LNCaP clone FGC (cell line): ENCODE measurements around the gene SLC24A3.

Source experiments
- DNase-seq: peaks from one replicate; pipeline ENCODE4 v3.0.0-alpha.2; 2011; ENCODE audit warnings: low read depth
- H3K4me3 ChIP-seq: 2 replicates; pipeline ENCODE4 v1.5.1; 2011; ENCODE audit warnings: mild to moderate bottlenecking, low read depth, low read length, control low read depth
- TF ChIP-seq, protein P1 (sequence below): IDR thresholded peaks from 2 replicates; pipeline ENCODE4 v1.5.1; 2012; ENCODE audit warnings: mild to moderate bottlenecking; ENCODE audit not compliant: control insufficient read depth, insufficient read depth; ENCODE audit errors: extremely low read depth

The SLC24A3 gene

DNA sequence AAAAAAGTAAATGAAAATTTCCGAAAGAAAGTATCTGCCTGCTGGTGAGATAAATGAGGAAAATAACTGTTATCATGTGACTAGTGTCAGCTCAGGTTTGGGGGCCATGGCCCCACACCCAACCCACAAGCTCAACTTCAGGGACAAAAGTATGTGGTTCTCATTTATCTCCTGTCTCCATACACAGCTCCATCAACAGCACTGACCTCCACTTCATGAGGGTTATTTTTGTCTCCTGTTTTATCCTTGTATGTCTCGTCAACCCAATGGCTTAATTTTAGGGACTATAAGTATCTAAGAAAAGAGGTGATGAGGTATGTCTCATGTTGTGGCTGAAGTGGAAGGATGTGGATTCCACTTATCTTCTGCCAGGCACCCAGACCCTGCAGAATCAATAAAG lies 274.0 kb downstream of the SLC24A3 start:
- DNase-seq = no peak
- H3K4me3 ChIP-seq = no peak overlapping the region

DNA sequence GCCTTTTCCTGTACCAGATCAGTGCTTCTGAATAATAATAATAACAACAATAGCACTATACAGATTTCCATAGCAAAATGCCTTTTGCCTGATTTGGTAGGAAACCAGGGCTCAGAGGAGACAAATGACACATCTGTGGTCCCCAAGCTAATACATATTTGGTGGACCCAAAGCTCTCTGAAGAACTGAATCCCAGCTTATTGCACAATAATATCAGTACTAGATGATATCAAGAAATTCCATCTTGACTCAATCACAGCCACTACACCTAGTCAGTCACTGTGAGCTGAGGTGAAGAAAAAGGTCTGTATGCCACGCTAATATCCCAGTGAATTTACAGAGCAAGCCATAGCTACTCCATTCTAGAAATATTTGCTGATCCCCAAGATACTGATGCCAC lies 275.0 kb downstream of the SLC24A3 start:
- no peak for DNase-seq
- TF ChIP-seq, protein P1, sequence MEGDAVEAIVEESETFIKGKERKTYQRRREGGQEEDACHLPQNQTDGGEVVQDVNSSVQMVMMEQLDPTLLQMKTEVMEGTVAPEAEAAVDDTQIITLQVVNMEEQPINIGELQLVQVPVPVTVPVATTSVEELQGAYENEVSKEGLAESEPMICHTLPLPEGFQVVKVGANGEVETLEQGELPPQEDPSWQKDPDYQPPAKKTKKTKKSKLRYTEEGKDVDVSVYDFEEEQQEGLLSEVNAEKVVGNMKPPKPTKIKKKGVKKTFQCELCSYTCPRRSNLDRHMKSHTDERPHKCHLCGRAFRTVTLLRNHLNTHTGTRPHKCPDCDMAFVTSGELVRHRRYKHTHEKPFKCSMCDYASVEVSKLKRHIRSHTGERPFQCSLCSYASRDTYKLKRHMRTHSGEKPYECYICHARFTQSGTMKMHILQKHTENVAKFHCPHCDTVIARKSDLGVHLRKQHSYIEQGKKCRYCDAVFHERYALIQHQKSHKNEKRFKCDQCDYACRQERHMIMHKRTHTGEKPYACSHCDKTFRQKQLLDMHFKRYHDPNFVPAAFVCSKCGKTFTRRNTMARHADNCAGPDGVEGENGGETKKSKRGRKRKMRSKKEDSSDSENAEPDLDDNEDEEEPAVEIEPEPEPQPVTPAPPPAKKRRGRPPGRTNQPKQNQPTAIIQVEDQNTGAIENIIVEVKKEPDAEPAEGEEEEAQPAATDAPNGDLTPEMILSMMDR = no peak

More for the DNA sequence above, 274.0 kb downstream of the SLC24A3 start:
- TF ChIP-seq, protein P1 = no peak

DNA sequence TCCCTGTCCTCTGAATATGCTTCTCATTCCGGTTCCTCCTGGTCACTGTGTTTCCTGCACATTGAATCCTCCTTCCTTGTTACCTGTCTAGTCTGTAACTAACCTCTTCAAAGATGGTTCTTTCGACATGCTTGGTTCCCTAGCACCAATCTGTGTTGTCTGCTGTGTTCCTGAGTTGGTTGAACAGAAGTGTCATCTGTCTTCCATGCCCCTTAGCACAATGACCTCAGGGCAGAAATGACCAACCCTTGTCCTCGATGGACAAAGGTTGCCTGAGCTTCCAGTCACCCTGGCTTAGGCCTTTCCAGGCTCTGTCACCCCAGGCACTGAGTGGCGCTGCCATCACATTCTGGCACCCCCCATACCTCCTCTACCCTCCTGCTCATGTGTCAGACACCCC lies 278.8 kb downstream of the SLC24A3 start:
- no peak overlapping the region for H3K4me3 ChIP-seq
- DNase-seq = no peak
- TF ChIP-seq, protein P1 = no peak

More for the DNA sequence above, 275.0 kb downstream of the SLC24A3 start:
- H3K4me3 ChIP-seq = no peak overlapping the region

DNA sequence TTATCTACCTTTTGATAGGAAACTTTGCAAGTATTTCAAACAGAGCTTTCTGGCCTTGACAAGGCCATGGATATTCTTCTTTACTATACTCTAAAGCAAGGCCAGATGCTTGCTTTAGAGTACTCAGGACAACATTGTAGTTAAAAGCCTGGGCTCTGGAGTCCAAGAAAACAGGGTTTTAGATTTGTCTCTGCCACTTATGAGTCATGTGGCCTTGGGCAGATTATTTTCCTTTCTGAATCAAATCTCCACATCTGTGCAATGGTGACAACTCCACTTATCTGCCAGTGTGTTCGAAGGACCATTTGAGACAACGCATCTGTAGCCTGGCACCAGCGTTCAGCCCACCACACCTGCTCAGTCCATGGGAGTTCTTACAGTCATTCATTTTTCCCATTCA lies 279.7 kb downstream of the SLC24A3 start:
- H3K4me3 ChIP-seq = no peak overlapping the region
- TF ChIP-seq, protein P1 = no peak
- no peak for DNase-seq

DNA sequence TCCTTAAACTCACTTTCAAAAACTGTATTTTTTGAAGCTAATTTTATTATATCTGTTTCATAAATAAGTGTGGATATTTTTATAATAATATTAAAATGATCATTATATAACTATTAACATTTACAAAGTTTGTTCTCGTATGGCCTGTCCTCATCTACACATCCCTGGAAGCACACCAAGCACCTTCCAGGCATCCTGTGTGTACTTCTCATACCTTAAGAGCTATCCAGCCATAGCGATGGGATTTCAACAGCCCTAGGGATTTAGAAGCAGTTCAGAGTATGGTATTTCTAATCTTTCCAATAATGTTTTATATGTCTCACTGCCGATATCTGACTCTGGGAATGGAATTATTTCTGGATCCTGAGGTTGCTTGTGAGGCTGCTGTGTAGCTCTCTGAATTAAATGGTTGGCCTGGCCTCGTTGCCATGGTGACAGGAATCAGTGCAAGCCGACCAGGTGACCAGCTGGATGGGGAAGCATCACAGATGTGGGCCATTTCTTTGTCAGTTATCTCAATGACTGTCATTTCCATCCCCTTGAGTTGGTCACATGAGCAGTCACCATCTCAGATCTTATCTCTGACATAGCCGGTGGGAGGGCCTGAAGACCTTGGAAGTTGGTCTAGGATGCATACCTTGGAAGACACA lies 280.4 kb downstream of the SLC24A3 start:
- TF ChIP-seq, protein P1 = no peak
- no peak for DNase-seq
- no peak overlapping the region for H3K4me3 ChIP-seq

DNA sequence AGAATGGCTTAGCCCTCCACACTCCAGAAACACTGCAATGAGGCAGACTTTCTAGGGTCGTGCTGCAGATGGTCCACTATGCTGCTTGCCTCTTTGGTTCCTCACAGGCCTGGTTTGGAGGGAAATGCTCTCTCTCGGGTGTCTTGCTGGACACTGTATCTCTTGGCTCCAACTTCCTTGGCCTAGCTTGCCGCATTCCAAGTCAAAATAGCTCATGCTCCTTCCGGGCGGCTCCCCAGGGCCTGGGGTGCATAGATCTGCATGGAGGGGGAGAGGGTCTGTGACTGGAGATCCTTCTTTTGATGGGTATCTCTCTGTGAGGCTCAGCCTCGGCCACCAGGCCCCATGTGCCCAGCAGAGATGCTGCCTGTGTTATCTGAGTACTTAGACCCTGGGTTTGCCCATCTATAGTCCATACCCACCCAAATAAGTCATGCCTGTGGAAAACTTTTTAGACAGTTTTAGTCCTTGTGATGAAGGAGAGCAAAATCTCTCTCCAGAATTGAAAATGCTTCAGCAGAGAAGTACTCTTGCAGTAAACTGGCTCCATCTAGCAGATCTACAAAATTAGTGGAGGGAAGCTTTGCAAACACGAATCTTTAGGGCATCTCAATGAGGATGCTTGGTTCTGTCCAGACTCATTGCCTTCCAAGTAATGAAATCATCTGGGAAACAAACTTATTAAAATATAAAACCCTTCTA lies 281.5 kb downstream of the SLC24A3 start:
- TF ChIP-seq, protein P1 = no peak
- no peak overlapping the region for H3K4me3 ChIP-seq
- no peak for DNase-seq
